Posterior vena cava (tissue), 2 donors: ENCODE data around the gene ABHD5. TPM values are rescaled to one million over a fixed set of nuclear protein-coding genes. Genes with fewer than 3 reads are reported as not detected.

Experiments
- DNase-seq: peaks from one replicate; pipeline ENCODE4 v3.0.0-alpha.2; 2020; ENCODE audit warnings: low spot score
- intact Hi-C, 2 donors: fragments of 100-400 bp; cut with DNase I; formaldehyde crosslinking; loops; one replicate each; pipeline versions ENCODE4 v1.14.1 to v1.14.2; 2022 to 2023
- total RNA-seq, 2 donors: library from RNA; stranded (reverse); fragmentation: NEBNext Ultra II Directional; extraction: Animal tissue kit (Norgen Biotek cat#: 25700); gene quantifications; one replicate each; pipeline ENCODE4 v1.2.1, GENCODE V29; 2021
- donor health status: DM: yes; HTN: yes; CAD: no.
- donor health status: DM: yes; HTN: yes; CAD: no.

Gene ABHD5
- total RNA-seq, 2 donors from 2014 or later, result 19.8 to 32.9 TPM

GRCh38 chr3:43704697-43705096 is 14.0 kb downstream of the ABHD5 start:
- no peak for DNase-seq
- intact Hi-C loops, result no loop called here

DNA sequence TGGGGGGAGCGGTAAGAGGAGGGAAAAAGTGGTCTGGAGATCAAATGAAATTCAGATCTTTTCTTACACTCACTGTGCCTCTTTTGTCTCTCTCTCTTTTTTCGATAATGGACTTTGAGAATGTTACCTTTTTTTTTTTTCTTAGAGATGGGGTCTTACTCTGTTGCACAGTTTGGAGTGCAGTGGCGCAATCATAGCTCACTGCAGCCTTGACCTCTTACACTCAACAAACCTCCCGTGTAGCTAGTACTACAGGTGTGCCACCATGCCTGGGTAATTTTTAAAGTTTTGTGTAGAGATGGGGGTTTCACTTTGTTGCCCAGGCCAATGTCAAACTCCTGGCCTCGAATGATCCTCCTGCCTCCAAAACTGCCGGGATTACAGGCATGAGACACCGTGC is 15.6 kb downstream of the ABHD5 start:
- intact Hi-C loops, result no loop called here
- no peak for DNase-seq

DNA sequence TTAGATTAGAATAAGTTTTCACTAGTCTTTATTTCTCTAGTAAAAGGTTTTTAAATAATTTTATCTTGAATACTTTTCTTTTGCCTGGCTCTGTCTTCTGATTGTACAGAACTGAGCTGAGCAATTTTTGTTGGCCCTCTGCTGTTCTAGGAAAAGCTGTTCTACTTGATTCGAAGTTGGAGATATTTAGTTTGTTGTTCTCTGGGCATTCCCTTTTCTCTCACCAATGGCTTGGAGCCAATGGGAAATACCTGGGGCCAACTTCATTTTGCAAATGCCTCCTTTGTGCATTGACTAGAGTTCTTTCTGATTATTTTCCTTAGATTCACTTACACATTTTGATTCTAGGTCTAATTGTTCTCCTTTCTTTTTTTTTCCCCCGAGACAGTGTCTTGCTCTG is 16.5 kb downstream of the ABHD5 start:
- intact Hi-C loops, result no loop called here
- no peak for DNase-seq

- intact Hi-C loops, result no loop called here
- no peak for DNase-seq
Observed at GRCh38 chr3:43707998-43708397, 17.3 kb downstream of the ABHD5 start.

- intact Hi-C loops, result no loop called here
- no peak for DNase-seq
Observed at GRCh38 chr3:43709022-43709421, 18.3 kb downstream of the ABHD5 start.

DNA sequence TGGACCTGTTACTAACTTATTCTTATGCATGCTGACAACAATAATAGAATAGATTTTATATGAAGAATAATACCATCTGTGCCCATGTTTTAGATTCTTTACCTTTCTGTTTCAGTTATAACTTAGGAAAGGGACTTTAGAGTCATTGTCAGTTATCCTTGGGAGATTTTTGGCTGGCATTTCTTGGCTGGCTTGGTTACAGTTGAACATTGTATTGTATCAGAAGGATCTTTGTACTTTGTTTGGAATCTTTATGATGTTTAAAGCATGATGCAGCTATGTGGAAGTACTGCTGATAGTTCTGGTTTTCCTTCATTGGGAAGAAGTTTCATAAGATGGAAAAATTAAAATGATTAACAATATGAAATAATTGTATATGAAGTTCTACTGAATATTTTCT is 19.9 kb downstream of the ABHD5 start:
- DNase-seq, result no peak
- intact Hi-C loops, result no loop called here

DNA sequence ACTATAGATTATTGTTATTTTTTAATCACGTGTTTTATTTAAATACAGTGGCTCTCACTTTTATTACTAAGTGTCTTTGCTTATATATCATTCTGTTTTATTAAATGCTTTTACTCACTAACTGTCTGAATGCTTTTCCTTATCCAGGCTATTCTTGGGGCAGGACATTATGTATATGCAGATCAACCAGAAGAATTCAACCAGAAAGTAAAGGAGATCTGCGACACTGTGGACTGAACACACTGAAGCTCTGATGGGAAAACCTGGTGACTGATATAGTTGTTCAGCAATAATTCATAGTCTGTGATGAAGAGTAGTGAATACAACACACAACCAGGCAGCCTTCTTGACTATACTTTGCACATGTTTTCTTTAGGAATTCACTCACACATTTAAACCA is 27.6 kb downstream of the ABHD5 start:
- intact Hi-C loops, result no loop called here
- DNase-seq, result no peak

DNA sequence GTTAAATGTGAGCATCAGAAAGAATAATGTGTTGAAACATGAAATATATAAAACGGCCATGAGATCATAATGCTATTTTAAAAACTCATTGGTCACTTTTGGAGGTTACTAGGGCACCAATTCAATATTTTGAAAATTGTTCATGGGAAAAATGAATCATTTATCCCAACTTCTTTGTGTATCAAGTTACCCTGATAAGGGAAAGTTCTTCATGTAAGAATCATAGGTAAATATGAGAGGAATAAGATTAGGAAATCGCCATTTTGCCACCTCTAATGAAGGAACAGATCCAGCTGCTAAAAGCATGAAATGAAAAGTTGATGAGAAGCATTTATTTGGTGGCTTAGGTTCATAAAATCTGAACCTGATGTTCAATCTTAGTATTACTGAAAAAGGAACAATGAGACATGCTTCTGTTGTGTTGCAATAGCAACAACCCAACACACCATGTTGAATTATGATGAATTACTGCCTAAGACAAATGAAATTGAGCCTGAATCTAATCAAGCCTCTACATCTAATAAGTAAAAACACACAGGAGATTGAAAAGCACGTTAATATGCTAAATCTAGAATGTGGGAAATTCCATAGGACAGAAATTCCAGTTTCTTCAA is 32.5 kb downstream of the ABHD5 start:
- intact Hi-C loops, result loop anchor here in 1 of 2 donors (5.0 kb wide), 1 partner anchor 1954 kb away; no protein-coding TSS in a partner anchor
- no peak for DNase-seq

GRCh38 chr3:43726521-43726920 is 35.8 kb downstream of the ABHD5 start:
- intact Hi-C loops, result no loop called here
- no peak for DNase-seq

DNA sequence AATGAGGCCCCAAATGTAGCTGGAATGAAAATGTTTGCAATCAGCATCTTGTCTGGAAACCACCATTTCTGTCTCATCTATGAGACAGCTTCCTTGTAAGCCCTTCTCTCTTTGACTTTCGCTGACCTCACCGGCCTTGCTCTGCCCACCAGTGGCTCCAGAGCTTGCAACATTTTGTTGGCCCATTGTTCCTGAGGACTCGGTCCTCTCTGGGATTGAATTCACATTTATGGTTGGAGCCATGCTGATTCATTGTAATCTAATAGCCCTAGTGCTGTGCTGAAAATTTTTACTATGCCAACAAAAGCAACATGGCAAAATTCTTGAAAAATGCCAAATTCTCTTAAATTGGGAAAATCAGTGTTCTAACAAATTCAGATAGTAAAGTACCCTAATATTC is 37.2 kb downstream of the ABHD5 start:
- intact Hi-C loops, result no loop called here
- DNase-seq, result no peak

- intact Hi-C loops, result no loop called here
- no peak for DNase-seq
Observed at GRCh38 chr3:43728476-43728875, 37.7 kb downstream of the ABHD5 start.

DNA sequence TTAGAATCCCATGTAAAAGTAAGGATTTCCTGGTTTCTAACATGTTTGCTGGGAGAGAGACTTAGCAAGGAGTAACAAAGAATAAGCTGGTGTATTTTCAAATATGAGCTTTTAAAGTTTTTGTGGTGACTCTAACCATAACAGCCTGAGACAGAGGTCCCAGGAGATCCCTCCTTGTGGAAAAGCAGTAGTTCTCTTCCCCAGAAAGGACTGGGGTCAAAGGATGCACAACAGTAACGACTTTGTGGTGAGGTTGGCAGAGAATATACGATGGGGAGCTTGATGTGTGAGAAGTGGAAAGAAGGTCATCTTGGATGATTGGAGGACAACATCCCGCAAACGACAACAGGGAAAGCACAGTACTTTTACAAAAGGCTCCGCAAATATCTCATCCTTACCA is 38.2 kb downstream of the ABHD5 start:
- intact Hi-C loops, result no loop called here
- DNase-seq, result no peak

DNA sequence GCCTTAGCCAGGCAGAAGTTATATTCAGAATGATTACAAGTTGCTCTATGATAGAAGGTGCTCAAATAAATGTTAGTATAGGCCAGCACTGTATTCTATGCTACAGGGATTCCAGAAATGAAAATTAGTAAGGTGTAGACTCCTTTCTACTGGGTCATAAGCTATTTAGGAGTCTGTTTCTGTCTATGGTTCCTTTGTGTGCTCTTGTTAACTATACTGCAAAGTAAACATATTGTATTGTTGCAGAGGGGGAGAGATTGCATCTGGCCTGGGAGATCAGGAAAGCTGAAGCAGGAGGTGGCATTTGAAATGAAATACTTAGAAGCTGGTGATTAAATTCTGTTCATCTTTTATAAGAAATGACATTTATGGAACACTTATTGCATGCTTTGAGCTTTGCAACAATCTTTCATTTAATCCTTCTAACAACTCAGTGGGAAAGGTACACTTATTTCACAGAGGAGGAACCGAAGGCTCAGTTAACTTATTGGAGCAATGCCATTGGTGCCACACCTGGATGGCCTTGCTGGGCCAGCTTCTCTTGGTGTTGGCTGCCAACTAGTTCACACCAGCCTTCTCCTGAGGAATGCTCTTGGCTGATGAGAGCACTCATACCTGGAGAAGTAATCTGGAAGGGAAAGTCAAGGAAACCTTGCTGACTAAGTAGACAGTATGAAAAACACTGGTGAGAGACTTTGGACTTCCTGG is 39.1 kb downstream of the ABHD5 start:
- no peak for DNase-seq
- intact Hi-C loops, result no loop called here

DNA sequence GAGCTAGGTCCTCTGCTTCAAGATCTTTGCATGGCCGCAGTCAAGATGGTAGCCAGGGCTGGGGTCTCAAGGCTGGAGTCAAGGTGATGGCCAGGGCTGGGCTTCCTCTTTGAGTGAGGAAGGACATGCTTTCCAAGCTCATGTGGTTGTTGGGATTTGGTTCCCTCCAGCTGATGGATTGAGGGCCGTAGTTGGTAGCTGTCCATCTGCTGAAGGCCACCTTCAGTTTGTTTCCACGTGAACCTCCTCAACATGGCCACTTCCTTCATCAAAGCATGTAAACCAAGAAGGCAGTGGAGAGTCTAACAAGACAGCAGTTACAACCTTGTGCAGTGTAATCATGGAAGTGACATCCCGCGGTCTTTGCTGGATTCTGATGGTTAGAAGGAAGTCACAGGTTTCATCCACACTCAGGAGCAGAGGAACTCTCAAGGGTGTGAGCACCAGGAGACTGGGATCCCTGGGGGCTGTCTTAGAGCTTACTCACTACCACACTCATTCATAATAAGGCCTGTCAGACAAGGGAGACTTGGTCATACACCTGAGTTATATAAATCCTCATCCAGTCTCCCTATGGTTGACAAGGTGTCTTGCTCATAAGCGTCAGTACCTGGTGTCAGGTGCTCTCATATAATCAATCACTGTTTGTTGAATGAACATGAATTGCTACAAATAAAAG is 42.1 kb downstream of the ABHD5 start:
- no peak for DNase-seq
- intact Hi-C loops, result no loop called here

GRCh38 chr3:43733459-43734384 is 43.0 kb downstream of the ABHD5 start:
- DNase-seq, result no peak
- intact Hi-C loops, result no loop called here

DNA sequence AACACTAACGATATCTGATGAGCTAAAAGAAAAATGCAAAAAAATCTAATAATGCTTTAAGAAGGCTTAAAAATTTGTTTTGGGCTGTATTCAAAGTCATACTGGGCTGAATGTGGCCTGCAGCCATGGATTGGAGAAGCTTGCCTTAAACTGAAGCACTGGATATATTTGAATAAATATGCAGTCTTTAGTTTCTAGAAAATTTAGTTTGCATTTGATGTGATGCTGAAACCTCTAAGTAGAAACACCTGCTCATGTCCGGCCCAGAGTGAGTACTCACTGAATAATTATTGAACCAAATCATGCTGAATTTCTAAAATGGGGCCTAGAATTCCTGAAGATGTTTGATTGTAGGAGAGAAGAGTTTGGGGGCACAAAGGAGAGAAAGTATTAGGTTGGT is 43.9 kb downstream of the ABHD5 start:
- intact Hi-C loops, result no loop called here
- no peak for DNase-seq

DNA sequence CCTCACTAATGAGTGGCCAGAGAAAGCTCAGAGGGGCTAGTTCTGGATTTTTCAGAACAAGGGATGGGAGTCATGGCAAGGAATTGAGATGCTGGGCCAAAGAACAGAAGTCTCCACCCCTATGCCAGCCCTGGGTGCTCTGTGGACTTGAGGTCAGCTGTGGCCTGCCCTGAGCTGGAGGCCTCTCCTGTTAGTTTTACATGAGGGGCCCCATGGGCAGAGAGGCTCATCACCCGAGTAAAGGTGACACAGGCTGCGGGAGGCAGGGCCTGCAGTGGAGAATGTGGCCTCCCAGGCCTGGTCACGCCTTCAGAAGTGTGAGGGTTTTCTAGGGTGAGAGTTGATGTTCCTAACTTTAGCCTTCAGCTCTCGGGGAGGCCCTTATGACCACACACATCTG is 44.9 kb downstream of the ABHD5 start:
- DNase-seq, result no peak
- intact Hi-C loops, result no loop called here

- no peak for DNase-seq
- intact Hi-C loops, result no loop called here
Observed at GRCh38 chr3:43736558-43737440, 46.1 kb downstream of the ABHD5 start.

GRCh38 chr3:43738305-43738704 is 47.6 kb downstream of the ABHD5 start:
- intact Hi-C loops, result no loop called here
- DNase-seq, result no peak
